ENCODE data around the gene PTCHD4. TPM values are rescaled to one million over a fixed set of nuclear protein-coding genes. Genes with fewer than 3 reads are reported as not detected.

The PTCHD4 gene
- total and polyA plus RNA-seq, 4 donors, result 0.07 to 0.65 TPM; not detected in 2

GRCh38 chr6:48068278-48069251, 42.4 kb downstream of the PTCHD4 start:
- no peak for TF ChIP-seq YY1 (IDR thresholded peaks at IDR 0.05)
- no peak for TF ChIP-seq FOXA2 (IDR thresholded peaks at IDR 0.05)
- TF ChIP-seq, protein P1, sequence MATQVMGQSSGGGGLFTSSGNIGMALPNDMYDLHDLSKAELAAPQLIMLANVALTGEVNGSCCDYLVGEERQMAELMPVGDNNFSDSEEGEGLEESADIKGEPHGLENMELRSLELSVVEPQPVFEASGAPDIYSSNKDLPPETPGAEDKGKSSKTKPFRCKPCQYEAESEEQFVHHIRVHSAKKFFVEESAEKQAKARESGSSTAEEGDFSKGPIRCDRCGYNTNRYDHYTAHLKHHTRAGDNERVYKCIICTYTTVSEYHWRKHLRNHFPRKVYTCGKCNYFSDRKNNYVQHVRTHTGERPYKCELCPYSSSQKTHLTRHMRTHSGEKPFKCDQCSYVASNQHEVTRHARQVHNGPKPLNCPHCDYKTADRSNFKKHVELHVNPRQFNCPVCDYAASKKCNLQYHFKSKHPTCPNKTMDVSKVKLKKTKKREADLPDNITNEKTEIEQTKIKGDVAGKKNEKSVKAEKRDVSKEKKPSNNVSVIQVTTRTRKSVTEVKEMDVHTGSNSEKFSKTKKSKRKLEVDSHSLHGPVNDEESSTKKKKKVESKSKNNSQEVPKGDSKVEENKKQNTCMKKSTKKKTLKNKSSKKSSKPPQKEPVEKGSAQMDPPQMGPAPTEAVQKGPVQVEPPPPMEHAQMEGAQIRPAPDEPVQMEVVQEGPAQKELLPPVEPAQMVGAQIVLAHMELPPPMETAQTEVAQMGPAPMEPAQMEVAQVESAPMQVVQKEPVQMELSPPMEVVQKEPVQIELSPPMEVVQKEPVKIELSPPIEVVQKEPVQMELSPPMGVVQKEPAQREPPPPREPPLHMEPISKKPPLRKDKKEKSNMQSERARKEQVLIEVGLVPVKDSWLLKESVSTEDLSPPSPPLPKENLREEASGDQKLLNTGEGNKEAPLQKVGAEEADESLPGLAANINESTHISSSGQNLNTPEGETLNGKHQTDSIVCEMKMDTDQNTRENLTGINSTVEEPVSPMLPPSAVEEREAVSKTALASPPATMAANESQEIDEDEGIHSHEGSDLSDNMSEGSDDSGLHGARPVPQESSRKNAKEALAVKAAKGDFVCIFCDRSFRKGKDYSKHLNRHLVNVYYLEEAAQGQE (IDR thresholded peaks at IDR 0.05), result no peak
- TF ChIP-seq SP1 (IDR thresholded peaks at IDR 0.05), result no peak
- TF ChIP-seq FOXA1 (IDR thresholded peaks at IDR 0.05), result no peak
- TF ChIP-seq EGR1 (IDR thresholded peaks at IDR 0.05; ENCODE audit: low read depth in 2 of 2), result no peak
- TF ChIP-seq RXRA (IDR thresholded peaks at IDR 0.05), result no peak
- no peak for TF ChIP-seq HNF4G (IDR thresholded peaks at IDR 0.05)
- TF ChIP-seq ZBTB33 (IDR thresholded peaks at IDR 0.05), result no peak
- no peak for TF ChIP-seq RAD21 (IDR thresholded peaks at IDR 0.05)
- TF ChIP-seq TAF1 (conservative IDR thresholded peaks at IDR 0.05), result no peak
- TF ChIP-seq ATF3 (IDR thresholded peaks at IDR 0.05), result no peak
- TF ChIP-seq JUND (IDR thresholded peaks at IDR 0.05), result no peak
- TF ChIP-seq CTCF (IDR thresholded peaks at IDR 0.05; ENCODE audit: low read depth, low read length, missing input control), result no peak
- TF ChIP-seq MAX (IDR thresholded peaks at IDR 0.05), result no peak
- no peak for TF ChIP-seq GABPA (IDR thresholded peaks at IDR 0.05 in 1 of 2, conservative IDR thresholded peaks at IDR 0.05 in 1 of 2)
- no peak for TF ChIP-seq NR2F2 (IDR thresholded peaks at IDR 0.05)
- TF ChIP-seq HNF4A (conservative IDR thresholded peaks at IDR 0.05), result no peak
- no peak for DNase-seq (ENCODE audit: low spot score)
- H3K36me3 ChIP-seq (ENCODE audit: control insufficient read depth in 4 of 4, insufficient read depth in 3 of 4, low read depth in 1 of 4, low read length in 3 of 4), result no peaks in the 10 kb centered on the region
- H3K4me1 ChIP-seq (ENCODE audit: control insufficient read depth in 4 of 4, insufficient read depth in 4 of 4, low read length in 3 of 4), result peaks cover 0 to 4% (median under 1%) of the 10 kb centered on the region in 4 donors
- H3K9me3 ChIP-seq (ENCODE audit: control insufficient read depth in 4 of 4, low read length in 3 of 4), result no peaks in the 10 kb centered on the region
- H3K27ac ChIP-seq (ENCODE audit: low read depth in 1 of 2, low read length in 2 of 2), result no peak overlapping the region
- WGBS, result 4% methylated on average over 64 of the region's 64 CpGs
- H3K4me3 ChIP-seq (ENCODE audit: low read depth in 1 of 3, low read length in 3 of 3), result peak overlapping the region in 1 of 3 donors; percentile 31
- peaks cover 0 to 12% (median 4%) of the 10 kb centered on the region in 4 donors for H3K27me3 ChIP-seq (ENCODE audit: control insufficient read depth in 4 of 4, insufficient read depth in 4 of 4, low read length in 3 of 4)
- H3K9ac ChIP-seq (ENCODE audit: low read depth in 1 of 2, low read length in 2 of 2), result no peak overlapping the region
